Upper lobe of left lung (tissue), 4 donors: ENCODE data around the gene MIPOL1.

Source experiments
- CTCF ChIP-seq, 6 experiments: fragments of 450-650 bp in 4 of 6; fragments of 200-600 bp in 2 of 6; sonication (generic) in 2 of 6; IDR thresholded peaks; one replicate each; pipeline ENCODE4 v1.5.1; 2016 to 2019; ENCODE audit warnings: antibody characterized with exemption in 6 of 6
- EP300 ChIP-seq, 4 donors: sonication (generic); formaldehyde crosslinking; IDR thresholded peaks; one replicate each; pipeline ENCODE4 v1.5.1; 2017; ENCODE audit warnings: antibody characterized with exemption in 4 of 4, control low read depth in 2 of 4
- POLR2A ChIP-seq, 4 donors: fragments of 450-650 bp; IDR thresholded peaks; one replicate each; pipeline ENCODE4 v1.5.1; 2016 to 2017; ENCODE audit warnings: antibody characterized with exemption in 4 of 4, mild to moderate bottlenecking in 2 of 4

- no peak for TF ChIP-seq CTCF (IDR thresholded peaks at IDR 0.05)
- TF ChIP-seq POLR2A (IDR thresholded peaks at IDR 0.05): no peak
- no peak for TF ChIP-seq EP300 (IDR thresholded peaks at IDR 0.05)
These were observed 275.2 kb downstream of the MIPOL1 start for GRCh38 chr14:37472906-37473305.
